CD14-positive monocyte (primary cell): ENCODE results near the gene SBF1. TPM values are rescaled to one million over a fixed set of nuclear protein-coding genes. Genes with fewer than 3 reads are reported as not detected.

Experiments
- DNase-seq, 3 donors: peaks; one replicate each; pipeline ENCODE4 v3.0.0-alpha.2; 2011 to 2022
- H2AFZ ChIP-seq: 2 replicates; pipeline ENCODE4 v1.6.0; 2012; ENCODE audit warnings: mild to moderate bottlenecking, low read depth, low read length, inconsistent platforms; ENCODE audit not compliant: insufficient read depth, poor library complexity, severe bottlenecking
- H3K27ac ChIP-seq, 2 donors: 1 replicate in 1 of 2; 2 replicates in 1 of 2; pipeline ENCODE4 v1.5.1; 2012 to 2013; ENCODE audit warnings: low read length in 2 of 2, control low read depth in 1 of 2, inconsistent platforms in 1 of 2, low read depth in 1 of 2, mild to moderate bottlenecking in 1 of 2
- H3K27me3 ChIP-seq, 2 donors: one replicate each; pipeline versions ENCODE4 v1.6.0 to v1.6.1; 2011 to 2013; ENCODE audit warnings: low read length in 2 of 2; ENCODE audit not compliant: control insufficient read depth in 2 of 2, insufficient read depth in 2 of 2
- H3K36me3 ChIP-seq, 2 donors: replicated peaks in 1 of 2; 1 replicate in 1 of 2; 2 replicates in 1 of 2; pipeline versions ENCODE4 v1.5.1 to v1.6.1; 2012 to 2013; ENCODE audit warnings: low read length in 2 of 2, control low read depth in 1 of 2, inconsistent platforms in 1 of 2, mild to moderate bottlenecking in 1 of 2; ENCODE audit not compliant: insufficient read depth in 2 of 2, control insufficient read depth in 1 of 2
- H3K4me1 ChIP-seq, 2 donors: 1 replicate in 1 of 2; 2 replicates in 1 of 2; pipeline versions ENCODE4 v1.5.1 to v1.6.1; 2012 to 2013; ENCODE audit warnings: low read length in 2 of 2, control low read depth in 1 of 2, inconsistent platforms in 1 of 2, mild to moderate bottlenecking in 1 of 2, moderate library complexity in 1 of 2; ENCODE audit not compliant: insufficient read depth in 2 of 2, control insufficient read depth in 1 of 2
- H3K4me2 ChIP-seq: replicated peaks from 2 replicates; pipeline ENCODE3; 2012; ENCODE audit warnings: low read length, moderate library complexity, mild to moderate bottlenecking; ENCODE audit not compliant: poor library complexity, severe bottlenecking; ENCODE audit errors: extremely low read depth
- H3K4me3 ChIP-seq, 3 experiments: fragments of 200-600 bp in 1 of 3; sonication (generic) in 1 of 3; replicated peaks in 1 of 3; 1 replicate in 2 of 3; 2 replicates in 1 of 3; pipeline ENCODE4 v1.5.1; 2011 to 2013; ENCODE audit warnings: low read length in 3 of 3, mild to moderate bottlenecking in 3 of 3, control low read depth in 2 of 3, low read depth in 2 of 3, inconsistent platforms in 1 of 3, moderate library complexity in 1 of 3
- H3K79me2 ChIP-seq: 2 replicates; pipeline ENCODE4 v1.6.0; 2012; ENCODE audit warnings: mild to moderate bottlenecking, control low read depth, inconsistent platforms, low read length, moderate library complexity; ENCODE audit not compliant: insufficient read depth
- H3K9ac ChIP-seq: 2 replicates; pipeline ENCODE4 v1.6.0; 2017; ENCODE audit warnings: low read length, mild to moderate bottlenecking; ENCODE audit not compliant: insufficient read depth, poor library complexity, severe bottlenecking
- H3K9me3 ChIP-seq, 2 donors: replicated peaks in 1 of 2; 1 replicate in 1 of 2; 2 replicates in 1 of 2; pipeline versions ENCODE4 v1.5.1 to v1.6.1; 2012 to 2013; ENCODE audit warnings: low read length in 2 of 2, control low read depth in 1 of 2; ENCODE audit not compliant: control insufficient read depth in 1 of 2, insufficient read depth in 1 of 2
- H4K20me1 ChIP-seq: 2 replicates; pipeline ENCODE4 v1.6.0; 2012; ENCODE audit warnings: mild to moderate bottlenecking, low read length, control low read depth, moderate library complexity; ENCODE audit not compliant: insufficient read depth
- H3K27ac Mint-ChIP-seq, 7 donors: one replicate each; pipeline ENCODE4 v1.8.0; 2020; ENCODE audit warnings: mild to moderate bottlenecking in 7 of 7, mixed read lengths in 7 of 7, moderate library complexity in 6 of 7, inconsistent platforms in 2 of 7
- H3K27me3 Mint-ChIP-seq, 3 donors: one replicate each; pipeline ENCODE4 v1.8.0; 2021 to 2022; ENCODE audit warnings: low read depth in 3 of 3, mild to moderate bottlenecking in 3 of 3, mixed read lengths in 3 of 3, moderate library complexity in 3 of 3, inconsistent platforms in 1 of 3
- H3K36me3 Mint-ChIP-seq, 2 donors: one replicate each; pipeline ENCODE4 v1.8.0; 2020; ENCODE audit warnings: mixed read lengths in 2 of 2, inconsistent platforms in 1 of 2, mild to moderate bottlenecking in 1 of 2
- H3K4me1 Mint-ChIP-seq: one replicate; pipeline ENCODE4 v1.8.0; 2020; ENCODE audit warnings: mild to moderate bottlenecking, mixed read lengths
- H3K4me3 Mint-ChIP-seq, 2 donors: one replicate each; pipeline ENCODE4 v1.8.0; 2020; ENCODE audit warnings: mild to moderate bottlenecking in 2 of 2, mixed read lengths in 2 of 2, moderate library complexity in 1 of 2
- H3K9me3 Mint-ChIP-seq, 7 donors: one replicate each; pipeline ENCODE4 v1.8.0; 2020 to 2022; ENCODE audit warnings: mixed read lengths in 7 of 7, mild to moderate bottlenecking in 6 of 7, moderate library complexity in 6 of 7, inconsistent platforms in 2 of 7
- WGBS: methylation state at CpG from one replicate; pipeline ENCODE4 v1.1.5; 2013; ENCODE audit warnings: missing lambda C conversion rate; ENCODE audit not compliant: insufficient coverage; 5-methylcytosine and 5-hydroxymethylcytosine counted together
- intact Hi-C, 2 donors: fragments of 100-400 bp; cut with micrococcal nuclease; formaldehyde crosslinking; loops; one replicate each; pipeline versions ENCODE4 v1.15.0 to v1.15.1; 2023
- polyA plus RNA-seq, 3 donors: library from polyadenylated mRNA; depleted of rRNA in 1 of 3; unstranded in 2 of 3; stranded (reverse) in 1 of 3; fragments of 300-500 nt in 2 of 3; fragments of >200 nt in 1 of 3; fragmentation: Illumina TruSeq in 2 of 3; gene quantifications; 1 replicate in 2 of 3; 2 replicates in 1 of 3; pipeline ENCODE4 v1.2.3, GENCODE V29; 2012 to 2021
- TF ChIP-seq, protein P1 (sequence below): fragments of 200-600 bp; IDR thresholded peaks from one replicate; pipeline ENCODE4 v1.8.0; 2022; ENCODE audit warnings: antibody characterized with exemption, mild to moderate bottlenecking

SBF1 gene
- polyA plus RNA-seq, 3 donors: 4.0 to 45.9 (median 6.2) TPM

DNA sequence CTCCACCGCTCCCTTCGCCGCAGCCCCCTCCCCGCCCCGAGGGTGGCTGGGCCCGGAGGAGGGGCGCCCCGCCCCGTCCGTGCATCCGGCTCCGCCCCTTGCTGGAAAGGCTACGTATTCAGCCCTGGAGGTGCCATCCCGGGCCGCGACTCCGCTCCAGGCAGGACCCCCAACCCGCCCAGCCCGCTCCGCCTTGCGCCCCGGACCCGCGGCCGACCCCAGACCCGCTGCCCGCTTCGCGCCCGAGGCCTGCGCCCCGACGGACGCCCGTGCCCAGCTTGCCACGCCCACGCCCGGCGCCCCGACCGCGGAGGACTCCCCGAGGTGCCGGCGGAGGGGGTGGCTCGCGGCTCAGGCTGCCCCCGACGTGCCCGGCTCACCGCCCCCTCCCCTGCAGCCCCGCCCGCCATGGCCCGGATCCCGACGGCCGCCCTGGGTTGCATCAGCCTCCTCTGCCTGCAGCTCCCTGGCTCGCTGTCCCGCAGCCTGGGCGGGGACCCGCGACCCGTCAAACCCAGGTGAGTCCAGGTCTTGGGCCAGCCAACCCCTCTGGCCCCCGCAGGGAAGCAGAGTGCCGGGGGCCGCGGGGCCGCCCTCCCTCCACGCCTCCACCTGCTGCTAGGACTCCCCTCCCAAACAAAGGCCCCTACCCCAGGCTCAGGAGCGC, 6.7 kb upstream of the SBF1 start, which contains the start of gene ADM2:
Gene ADM2, plus strand, starts transcription at position 104 of the 667 bp plus-strand sequence. Its CDS starts 305 bp downstream, at position 409.
- no peak within 1 kb of the TSS for H3K27ac ChIP-seq
- 2% methylated on average over 68 of the region's 70 CpGs for WGBS

DNA sequence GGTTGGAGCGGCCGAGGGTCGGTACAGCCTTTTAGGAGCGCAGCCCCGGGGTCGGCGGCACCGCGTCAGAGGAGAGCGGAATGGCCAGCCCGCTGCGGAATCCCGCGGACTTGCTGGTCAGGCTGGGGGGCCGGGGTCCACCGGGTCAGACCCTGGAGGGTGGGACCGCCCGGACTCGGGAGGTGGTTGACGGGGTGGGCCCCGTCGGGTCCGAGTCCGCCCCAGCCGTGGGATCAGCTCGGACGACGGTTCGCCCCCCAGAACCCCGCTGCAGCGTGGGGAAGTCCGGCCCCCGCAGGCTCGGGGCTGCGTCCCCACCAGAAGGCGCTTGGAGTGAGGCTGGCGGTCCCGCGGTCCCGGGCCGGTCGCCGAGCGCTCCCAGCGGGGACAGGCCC, 6.2 kb upstream of the SBF1 start:
- Mint-ChIP-seq H3K27ac (no peak overlapping the region), H3K4me3 (peak overlapping the region; percentile 66 to 82), H3K9me3 (peaks cover 0 to 12% (median 6%) of the 10 kb centered on the region in 7 donors), H3K4me1 (peaks cover 2% of the 10 kb centered on the region), H3K27me3 (peaks cover 39 to 82% (median 45%) of the 10 kb centered on the region in 3 donors), H3K36me3 (peaks cover 0 to 2% of the 10 kb centered on the region in 2 donors)
- Histone ChIP-seq H3K4me2 (peak overlapping the region; percentile 76), H3K79me2 (no peaks in the 10 kb centered on the region), H3K9ac (peak overlapping the region; percentile 21), H3K9me3 (no peaks in the 10 kb centered on the region), H3K27me3 (peaks cover 9 to 48% of the 10 kb centered on the region in 2 donors), H3K36me3 (no peaks in the 10 kb centered on the region), H3K4me1 (peaks cover 5 to 14% of the 10 kb centered on the region in 2 donors), H3K27ac (no peak overlapping the region), H3K4me3 (peak overlapping the region in 2 of 3 experiments; percentile 26 to 71), H4K20me1 (no peaks in the 10 kb centered on the region), H2AFZ (peak overlapping the region; percentile 79)
- 3% methylated on average over 45 of the region's 45 CpGs for WGBS
- intact Hi-C loops: no loop called here
- DNase-seq: no peak
- TF ChIP-seq, protein P1, sequence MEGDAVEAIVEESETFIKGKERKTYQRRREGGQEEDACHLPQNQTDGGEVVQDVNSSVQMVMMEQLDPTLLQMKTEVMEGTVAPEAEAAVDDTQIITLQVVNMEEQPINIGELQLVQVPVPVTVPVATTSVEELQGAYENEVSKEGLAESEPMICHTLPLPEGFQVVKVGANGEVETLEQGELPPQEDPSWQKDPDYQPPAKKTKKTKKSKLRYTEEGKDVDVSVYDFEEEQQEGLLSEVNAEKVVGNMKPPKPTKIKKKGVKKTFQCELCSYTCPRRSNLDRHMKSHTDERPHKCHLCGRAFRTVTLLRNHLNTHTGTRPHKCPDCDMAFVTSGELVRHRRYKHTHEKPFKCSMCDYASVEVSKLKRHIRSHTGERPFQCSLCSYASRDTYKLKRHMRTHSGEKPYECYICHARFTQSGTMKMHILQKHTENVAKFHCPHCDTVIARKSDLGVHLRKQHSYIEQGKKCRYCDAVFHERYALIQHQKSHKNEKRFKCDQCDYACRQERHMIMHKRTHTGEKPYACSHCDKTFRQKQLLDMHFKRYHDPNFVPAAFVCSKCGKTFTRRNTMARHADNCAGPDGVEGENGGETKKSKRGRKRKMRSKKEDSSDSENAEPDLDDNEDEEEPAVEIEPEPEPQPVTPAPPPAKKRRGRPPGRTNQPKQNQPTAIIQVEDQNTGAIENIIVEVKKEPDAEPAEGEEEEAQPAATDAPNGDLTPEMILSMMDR: no peak

More for the DNA sequence above, 6.7 kb upstream of the SBF1 start, which contains the start of gene ADM2:
- H2AFZ ChIP-seq: peak within 1 kb of the TSS; percentile 79
- no peaks in the 10 kb centered on the region for H3K9me3 ChIP-seq
- Mint-ChIP-seq H3K36me3 (peaks cover 0 to 2% of the 10 kb centered on the region in 2 donors), H3K4me1 (peaks cover 2% of the 10 kb centered on the region), H3K27me3 (peaks cover 42 to 77% (median 45%) of the 10 kb centered on the region in 3 donors), H3K27ac (no peak within 1 kb of the TSS), H3K4me3 (peak within 1 kb of the TSS; percentile 66 to 82), H3K9me3 (peaks cover 0 to 12% (median 6%) of the 10 kb centered on the region in 7 donors)
- no peaks in the 10 kb centered on the region for H4K20me1 ChIP-seq
- H3K9ac ChIP-seq: peak within 1 kb of the TSS; percentile 21
- TF ChIP-seq, protein P1: no peak
- peaks cover 9 to 48% of the 10 kb centered on the region in 2 donors for H3K27me3 ChIP-seq
- H3K4me1 ChIP-seq: peaks cover 5 to 14% of the 10 kb centered on the region in 2 donors
- H3K4me2 ChIP-seq: peak within 1 kb of the TSS; percentile 76
- peak within 1 kb of the TSS in 2 of 3 experiments; percentile 26 to 71 for H3K4me3 ChIP-seq
- intact Hi-C loops: no loop called here
- no peaks in the 10 kb centered on the region for H3K79me2 ChIP-seq
- peak in 1 of 3 donors; percentile 8 for DNase-seq
- H3K36me3 ChIP-seq: no peaks in the 10 kb centered on the region
